NOMO-1 treated with DMSO at 0.1 percent for 48 hours (cell line): Measurements from ENCODE around the gene PDLIM7.

ENCODE experiments used
- DNase-seq: peaks from one replicate; lab custom pipeline; 2025; ENCODE audit not compliant: unreplicated experiment; lab: John Stamatoyannopoulos, UW

The PDLIM7 gene

DNA sequence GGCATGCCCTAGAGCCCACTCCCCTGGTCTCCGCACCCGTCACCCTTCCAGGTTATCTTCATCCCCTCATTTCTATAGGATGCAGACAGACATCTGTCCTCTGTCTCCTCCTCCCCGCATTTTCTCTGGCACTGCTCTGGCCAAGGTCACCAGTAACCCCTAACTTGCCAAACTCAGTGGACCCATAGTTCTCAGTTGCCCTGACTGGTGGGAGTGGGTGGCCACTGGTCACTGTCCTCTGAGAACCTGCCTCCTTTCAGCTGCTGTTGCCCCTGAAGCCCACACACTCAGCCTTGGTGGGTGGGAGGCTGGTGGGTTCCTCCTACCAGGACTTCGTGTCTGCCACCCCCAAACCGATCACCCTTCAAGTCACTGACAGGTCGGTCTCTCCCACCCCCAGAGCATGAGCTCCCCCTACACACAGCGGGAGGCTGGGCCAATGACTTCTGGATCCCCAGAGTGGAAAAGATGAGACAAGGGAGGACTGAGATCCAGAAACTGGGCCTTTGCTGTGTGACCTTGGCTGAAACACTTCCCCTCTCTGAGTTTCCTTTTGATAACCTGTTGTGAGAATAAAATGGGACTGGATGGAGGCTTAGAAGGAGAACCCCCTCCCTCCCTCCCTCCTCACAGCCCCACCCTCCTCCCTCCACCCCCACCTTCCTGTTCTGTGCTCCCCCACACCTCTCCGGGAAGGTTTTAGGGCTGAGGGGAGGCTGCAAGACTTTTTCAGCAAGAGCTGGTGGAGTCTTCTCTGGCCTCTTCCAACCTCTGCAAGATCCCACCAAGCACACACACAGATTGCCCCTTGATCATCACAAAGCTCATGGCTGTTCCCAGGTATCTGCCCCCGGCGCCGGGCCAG, 21.6 kb downstream of the PDLIM7 start:
- no peak for DNase-seq

DNA sequence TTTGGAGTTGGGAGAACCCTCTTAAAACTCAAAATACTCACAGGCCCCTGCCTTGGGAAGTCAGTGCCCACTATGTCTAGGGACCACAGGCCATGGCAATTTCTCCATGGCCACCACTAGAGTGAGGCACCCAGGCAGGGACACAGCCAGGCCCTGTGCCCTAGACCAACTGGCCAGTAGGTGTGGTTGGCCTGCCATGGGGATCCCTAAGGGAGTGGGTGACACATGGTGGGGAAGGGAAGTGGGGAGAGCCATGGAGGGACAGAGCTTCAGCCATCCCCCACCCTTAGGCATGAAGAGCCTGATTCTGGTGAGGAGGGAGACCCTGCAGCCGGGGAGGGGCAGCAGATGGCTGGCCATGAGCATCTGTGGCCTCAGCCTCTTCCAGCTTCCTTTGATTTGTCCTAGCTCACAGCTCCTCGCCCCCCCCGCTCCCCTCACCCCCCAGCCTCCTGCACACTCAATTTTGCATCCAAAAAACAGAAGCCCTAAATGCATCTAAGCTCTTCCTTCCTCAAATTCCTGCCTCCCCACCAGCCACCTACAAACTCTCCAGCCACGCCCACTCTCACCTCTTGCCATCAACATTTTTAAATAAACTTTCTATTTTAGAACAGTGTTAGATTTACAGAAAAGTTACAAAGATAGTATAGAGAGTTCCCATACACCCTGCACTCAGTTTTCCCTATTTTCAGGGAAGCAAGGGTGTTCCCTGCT, 22.4 kb downstream of the PDLIM7 start:
- no peak for DNase-seq

DNA sequence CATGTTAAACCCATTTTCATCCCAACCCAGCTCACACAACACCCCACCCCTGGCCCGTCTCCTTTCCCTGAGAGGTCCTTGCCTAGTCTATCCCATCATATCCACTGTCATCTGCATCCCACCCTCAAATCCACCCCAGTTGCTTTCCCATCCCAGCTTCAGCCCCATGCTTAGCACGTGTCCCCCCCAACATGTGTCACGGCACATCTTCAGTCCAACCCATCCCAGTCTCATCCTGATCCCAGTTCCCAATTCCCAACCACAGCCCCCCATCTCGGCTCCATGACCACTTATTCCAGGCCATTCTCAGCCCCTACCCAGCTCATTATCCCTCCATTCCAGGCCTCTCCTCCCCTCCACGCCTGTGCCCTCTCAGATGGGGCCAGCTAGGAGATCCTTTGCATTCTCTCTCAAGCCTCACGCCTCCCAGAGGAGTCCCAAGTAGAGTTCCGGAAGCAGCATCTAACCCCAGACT, 23.4 kb downstream of the PDLIM7 start:
- DNase-seq: no peak

DNA sequence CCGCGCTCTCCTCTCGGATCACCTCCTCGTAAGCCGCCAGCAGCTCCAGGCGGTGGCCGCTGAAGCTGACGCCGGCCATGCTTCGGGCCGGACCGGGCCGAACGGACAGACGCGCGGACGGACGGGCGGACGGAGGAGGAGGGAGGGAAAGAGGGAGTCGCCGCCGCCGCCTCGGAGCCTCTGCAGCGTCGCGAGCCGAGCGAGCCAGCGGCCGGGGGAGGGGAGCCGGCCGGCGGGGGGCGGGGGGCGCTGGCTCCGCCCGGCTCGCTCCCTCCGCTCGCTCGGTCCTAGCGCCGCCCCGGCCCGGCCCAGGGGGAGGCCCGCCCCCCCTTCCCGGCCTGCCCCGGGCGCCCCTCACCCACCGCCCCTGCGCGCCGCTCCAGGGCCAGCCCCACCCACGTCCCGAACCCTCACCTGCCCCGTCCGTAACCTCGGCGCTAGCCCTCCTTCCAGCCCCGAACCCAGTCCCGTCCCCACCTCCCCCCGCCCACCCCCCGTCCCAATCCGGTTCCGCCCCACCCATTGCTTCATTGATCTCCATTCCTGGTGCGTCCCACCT, 23.9 kb downstream of the PDLIM7 start, which contains the start of gene DBN1:
DBN1 (minus strand) TSS at position 192 of the 559 bp plus-strand sequence; CDS start at position 79, 113 bp downstream.
- no peak for DNase-seq

DNA sequence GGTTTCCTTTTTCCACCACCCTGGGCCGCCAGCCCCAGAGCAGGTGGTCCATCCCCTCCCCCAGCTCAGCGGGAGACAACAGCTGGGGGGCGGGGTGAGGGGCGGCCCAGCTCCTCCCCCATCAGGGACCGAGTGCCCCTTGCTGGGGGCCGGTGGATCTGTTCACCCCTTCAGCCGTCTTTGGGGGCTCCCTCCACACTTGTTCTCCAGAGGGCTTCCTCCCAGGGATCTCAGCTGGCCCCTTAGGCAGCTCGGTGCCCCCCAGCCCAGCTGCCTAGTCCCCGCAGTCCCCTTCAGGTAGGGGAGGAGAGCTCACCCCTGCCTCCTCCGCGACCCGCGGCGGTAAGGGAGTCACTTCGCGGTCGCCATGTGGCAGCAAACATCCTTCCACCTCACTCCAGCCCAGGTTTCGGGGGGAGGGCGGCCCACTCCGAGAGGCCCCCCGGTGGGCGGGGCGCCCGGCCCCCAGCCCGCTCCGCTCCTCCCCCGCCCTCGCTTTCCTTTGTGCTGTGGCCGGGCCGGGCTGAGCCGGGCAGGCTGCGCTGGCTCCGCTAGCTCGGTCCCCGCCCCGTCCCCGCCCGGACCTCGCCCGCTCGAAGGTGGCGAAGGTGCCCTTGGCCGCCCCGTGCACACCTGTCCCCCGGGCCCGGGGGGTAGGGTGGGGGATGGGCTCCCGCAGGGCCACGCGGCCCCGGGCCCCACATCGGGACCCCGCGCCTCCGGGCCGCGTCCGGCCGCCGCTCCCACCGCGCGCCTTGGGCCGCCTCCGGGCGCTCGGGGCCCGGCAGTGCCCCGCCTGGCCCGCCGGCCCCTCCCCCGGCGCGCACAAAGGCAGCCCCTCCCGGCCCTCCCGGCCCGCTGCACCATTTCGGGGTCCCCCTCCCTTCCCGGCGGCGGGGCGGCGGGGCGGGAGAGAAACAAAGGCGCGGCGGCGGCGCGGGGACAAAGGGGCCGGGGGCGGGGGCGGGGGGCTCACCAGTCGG, 24.7 kb downstream of the PDLIM7 start:
- DNase-seq: no peak

DNA sequence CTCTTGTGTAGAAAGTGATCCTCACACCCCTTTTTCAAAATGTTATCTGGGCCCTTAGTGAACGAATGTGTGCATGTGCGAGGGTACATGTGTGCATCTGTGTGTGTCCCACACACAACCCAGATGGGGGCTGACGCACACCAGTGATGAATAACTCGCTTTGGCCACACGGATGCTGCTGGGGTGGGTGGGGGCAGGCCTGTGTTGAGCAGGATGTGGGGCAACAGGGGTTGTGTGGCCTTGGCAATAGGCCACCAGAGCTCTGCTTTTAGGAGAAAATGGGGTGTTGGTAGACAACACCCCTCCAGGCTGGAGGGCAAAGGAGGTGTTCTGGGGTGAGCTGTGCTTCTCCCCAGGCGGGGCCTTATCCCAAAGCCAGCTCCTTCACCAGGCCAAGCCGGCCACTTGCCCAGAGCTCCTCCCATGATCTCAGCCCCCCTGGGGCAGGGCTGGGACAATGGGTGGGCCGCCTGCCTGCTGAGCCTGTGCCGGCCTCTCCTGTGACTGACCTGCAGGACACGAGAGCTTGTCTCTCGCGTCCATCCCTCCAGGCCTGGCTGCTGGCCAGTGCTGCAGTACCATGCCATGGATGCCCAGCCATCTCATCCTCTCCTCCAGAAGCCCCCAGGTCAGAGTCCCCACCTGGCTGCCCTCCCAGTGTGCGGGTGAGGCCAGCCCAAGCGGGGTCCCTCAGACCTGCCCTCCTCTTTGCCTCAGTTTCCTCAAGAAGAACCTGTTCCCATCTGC, 25.6 kb downstream of the PDLIM7 start:
- no peak for DNase-seq

DNA sequence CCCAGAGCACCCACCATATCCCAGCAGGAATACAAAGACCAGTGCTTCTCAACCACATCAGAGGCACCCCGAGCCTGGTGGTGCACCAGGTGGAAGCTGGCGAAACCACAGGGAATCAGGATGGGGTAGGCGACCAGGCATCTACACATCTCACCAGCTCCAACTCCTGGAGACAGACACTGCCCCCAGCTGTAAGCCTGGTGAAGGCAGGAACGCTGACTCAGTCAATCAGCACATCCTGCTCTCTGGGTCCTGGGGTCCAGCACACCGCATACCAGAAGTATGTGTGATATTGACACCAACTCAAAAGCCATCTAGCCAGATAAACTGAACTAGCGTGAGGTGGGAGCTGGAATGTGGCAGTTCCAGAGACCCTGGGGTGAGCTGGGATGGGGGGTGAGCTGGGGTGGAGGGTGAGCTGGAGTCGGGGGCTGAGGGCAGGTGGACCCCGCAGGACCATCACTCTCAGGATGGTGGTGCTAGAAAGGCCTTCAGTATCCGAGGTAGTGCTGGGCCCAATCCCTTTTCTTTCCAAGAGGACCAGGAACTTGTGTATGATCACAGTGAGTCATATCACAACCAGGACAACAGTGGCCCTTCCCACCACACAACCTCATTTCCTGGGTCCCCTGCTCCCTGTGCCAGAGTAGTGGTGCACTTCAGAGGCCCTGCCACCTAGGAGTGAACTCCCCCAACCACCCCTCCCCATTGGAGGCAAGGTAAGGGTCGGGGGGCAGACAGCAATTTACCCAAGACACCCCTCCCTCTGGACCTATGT, 26.5 kb downstream of the PDLIM7 start:
- no peak for DNase-seq

DNA sequence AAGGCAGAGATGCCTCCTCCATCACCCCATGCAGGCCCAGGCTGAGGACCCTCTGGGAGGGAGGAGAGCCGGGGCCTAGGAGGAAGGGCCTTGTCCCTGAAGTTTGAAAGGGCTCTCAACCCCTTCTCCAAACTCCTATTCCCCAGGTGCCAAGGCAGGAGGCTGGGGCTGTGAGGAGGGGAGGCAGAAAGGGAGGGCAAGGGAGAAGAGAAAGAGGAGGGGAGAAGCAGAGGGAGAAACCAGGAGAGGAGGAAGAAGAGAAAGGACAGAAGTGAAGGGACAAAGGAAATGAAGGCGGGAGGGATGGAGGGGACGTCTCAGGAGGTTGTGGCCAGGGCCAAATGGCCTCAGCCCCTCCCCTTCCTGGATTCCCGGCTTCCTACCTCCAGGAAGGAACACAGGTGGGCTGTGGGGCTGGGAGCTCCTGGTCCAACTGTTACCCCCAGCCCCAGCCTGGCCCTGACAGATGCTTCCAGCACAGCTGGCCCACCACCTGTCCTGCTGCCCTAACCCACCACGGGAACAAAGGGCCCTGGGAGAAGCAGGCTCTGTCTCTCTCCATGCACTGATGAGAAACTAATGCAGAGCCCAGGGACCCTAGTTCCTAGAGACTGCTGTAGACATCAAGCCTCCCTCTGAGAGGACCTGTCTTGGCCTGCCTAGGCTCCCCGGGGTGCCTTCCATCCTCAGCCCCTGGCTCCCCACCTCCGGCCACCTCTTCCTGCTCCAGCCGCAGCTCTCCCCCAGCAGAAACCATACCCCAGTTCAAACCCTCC, 27.5 kb downstream of the PDLIM7 start:
- no peak for DNase-seq

DNA sequence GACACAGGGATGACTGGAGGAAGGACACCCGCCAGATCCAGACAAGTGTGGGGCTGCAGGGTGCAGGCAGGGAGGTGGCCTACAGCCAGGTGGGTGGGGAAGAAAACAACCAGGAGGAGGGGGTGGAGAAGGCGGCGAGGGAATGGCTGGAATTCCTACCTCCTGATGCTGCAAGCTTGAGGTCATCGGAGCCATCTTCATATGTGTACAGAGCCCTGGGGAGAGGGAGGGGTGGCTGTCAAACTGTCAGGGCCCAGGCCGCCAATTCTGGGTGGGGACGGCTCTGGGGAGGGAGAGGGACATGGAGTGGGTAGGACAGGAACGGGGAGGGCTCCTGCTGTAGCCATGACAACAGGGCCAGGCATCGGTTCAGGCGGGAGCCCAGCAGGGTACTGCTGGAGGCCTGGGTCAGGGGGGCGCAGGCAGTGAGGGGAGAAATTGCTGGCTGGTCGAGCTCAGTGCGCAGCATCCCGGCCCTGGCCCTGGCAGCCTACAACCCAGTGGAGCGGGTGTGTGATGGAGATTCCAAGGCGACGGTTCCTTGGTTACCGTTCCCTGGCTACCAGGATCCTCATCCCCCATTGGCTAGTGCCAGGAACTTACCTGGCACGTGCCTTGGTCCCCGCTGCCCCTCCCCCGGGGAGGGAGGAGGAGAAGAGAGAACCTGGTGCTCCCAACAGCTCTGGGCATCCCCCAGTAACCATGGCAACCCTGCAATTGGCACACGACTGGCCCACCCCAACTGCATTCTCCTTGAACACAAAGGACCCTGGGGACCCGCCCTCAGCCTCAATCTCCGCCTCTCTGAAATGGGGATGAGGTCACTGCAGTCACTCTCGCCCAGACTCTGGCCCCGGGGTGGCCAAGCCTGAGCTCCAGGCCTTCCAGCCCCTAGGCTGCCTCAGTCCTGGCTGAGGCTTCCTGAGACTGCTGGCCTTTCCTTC, 28.4 kb downstream of the PDLIM7 start:
- DNase-seq: no peak

DNA sequence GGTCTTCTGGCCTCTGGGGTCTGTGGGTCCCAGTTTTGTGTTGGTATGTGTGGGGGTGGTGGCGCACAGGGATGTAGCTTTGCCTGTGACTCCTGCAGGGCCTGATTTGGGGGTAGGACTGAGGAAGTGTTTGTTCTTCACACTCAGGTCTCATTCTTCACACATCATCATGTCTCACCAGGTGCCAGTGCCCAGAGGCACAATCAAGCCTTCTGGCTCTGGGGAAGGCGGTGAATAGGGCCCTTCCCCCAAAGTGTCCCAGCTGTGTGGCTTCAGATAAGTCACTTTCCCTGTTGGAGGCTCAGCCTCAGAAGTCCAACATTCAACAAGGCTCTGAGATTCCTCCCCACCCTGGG, 29.1 kb downstream of the PDLIM7 start:
- no peak for DNase-seq

DNA sequence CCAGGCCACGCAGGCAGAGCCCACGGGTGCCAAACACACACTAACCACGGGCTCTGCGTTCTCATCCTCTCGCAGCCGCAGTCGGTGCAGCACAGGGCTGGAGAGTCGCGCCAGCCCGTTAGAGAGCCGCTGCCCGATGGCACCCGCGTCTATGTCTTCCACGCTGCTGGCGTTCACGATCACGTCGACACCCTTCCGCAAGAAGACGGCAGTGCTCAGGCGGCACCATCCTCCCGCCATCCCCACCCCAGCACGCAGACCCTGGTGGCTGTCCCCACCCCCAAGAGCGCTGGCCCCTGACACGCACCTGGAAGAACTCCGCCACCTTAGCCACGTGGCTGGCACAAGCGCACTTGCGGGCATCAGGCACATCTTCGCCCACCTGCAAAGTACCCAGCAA, 30.0 kb downstream of the PDLIM7 start:
- DNase-seq: no peak

DNA sequence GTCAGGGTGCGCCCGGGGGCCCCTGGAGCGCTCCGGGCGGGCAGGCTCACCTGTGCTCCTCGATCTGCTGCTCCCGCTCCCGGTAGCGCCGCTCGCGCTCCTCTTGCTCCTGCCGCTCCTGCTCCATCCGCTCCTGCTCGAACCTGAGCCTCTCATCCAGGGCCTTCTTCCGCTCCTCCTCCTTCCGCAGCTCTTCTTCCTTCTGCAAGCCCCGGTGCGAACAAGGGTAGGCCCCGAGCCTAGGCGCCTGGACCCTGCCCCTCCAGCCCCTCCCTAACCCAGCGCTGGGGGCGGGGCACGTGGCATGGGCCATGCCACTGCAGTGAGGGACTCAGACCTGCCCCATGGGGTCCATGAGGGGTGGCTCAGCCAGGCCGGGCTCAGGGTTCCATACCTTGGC, 30.5 kb downstream of the PDLIM7 start:
- no peak for DNase-seq

DNA sequence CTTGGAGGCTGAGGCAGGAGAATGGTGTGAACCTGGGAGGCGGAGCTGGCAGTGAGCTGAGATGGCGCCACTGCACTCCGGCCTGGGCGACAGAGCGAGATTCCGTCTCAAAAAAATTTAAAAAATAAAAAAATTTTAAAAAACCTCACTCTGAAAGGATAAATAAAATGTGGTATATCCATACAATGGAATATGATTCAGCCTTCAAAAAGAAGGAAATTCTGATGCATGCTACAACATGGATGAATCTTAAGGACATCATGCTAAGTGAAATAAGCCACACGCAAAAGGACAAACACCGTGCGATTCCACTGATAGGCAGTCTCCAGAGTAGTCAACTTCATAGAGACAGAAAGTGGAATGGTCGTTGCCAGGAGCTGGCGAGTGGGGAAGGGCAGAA, 32.4 kb downstream of the PDLIM7 start:
- DNase-seq: no peak

DNA sequence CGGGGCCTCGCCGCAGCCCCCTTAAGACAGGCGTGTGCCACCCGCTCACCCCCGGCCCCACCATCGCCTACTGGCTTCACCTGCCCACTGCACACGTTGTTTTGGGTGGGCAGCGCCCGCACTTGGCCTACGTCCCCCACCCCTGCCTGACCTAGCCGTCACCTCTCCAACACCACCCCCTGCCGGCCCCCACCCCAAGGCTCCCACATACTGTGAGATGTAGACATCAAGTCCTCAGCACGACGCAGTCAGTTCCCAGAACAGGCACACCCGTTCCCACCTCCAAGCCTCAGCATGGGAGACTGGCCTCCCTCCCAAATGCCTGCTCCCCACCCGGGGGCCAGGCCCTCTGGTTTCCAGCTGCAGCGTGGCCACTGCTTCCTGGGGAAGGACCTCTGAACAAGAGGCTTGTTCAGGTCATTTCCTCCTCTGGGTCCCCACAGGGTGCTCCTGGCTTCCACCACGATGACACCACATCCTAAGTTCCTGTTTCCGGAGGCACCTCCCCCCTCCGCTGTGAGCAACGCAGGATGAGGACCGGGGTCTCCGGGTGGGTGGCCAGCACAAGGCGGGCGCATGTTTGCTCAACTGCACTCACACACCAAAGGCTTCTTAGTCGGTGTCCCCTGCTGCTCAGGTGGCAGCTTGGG, 35.3 kb downstream of the PDLIM7 start:
- DNase-seq: peak; percentile 45

DNA sequence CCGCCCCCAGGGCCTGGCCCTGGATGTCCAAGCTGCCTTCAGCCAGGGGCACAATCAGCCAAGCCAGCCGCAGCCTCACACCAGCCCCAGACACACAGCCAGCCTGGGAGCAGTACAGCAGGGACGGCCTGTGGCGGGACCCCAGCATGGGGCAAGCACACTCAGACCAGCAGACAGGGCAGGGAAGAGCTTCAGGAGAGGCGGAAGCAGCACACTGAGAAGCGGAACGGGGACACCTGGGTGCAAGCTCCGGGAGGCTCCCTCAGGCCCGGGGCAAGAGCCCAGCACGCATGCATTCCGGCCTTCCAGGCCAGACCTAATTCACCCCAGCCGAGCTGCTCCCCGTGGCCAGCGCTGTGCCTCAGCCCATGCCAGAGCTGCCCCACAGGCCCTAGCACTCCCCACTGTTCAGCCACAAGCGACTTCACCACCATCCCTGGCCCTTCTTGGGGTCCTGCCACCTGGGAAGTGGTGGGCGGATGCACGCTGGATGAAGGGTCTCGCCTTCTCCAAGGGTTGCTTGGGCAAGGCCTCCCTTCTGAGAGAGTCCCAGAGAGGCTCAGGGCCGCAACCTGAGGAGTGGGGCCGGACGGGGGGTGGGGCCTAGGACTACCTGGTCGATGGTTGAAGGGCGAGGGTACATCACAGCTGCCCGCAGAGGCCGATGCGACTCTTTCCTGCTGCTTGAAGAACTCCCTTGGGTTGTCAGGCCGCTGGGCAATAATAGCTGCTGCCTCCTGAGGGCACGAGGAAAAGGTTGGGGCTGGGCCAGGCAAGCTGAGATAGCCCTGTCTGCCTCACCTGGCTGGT, 37.4 kb downstream of the PDLIM7 start:
- DNase-seq: no peak

DNA sequence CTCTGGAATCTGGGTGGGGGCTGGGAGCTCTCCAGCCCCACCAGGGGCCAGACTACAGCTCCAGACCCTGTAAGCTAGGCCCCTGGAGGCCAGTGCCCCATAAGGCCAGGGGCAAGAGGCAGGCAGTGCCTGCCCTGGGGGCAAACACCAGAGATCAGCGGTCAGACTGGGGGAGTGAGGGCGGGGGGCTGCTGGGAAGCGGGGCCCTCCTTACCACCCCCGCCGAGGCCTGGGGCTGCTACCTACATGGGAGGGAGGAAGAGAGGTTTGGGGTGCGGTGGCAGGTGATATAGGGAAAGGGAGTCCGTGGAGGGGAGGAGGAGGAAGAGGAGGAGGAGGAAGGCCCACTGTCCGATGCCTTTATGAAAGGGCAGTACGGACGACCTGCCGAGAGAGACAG, 38.0 kb downstream of the PDLIM7 start:
- DNase-seq: no peak
